ENCODE data around the gene SMIM45.

The SMIM45 gene

GRCh38 chr22:41974691-41975290 is 22.8 kb downstream of the SMIM45 start:
- DNase-seq = no peak

DNA sequence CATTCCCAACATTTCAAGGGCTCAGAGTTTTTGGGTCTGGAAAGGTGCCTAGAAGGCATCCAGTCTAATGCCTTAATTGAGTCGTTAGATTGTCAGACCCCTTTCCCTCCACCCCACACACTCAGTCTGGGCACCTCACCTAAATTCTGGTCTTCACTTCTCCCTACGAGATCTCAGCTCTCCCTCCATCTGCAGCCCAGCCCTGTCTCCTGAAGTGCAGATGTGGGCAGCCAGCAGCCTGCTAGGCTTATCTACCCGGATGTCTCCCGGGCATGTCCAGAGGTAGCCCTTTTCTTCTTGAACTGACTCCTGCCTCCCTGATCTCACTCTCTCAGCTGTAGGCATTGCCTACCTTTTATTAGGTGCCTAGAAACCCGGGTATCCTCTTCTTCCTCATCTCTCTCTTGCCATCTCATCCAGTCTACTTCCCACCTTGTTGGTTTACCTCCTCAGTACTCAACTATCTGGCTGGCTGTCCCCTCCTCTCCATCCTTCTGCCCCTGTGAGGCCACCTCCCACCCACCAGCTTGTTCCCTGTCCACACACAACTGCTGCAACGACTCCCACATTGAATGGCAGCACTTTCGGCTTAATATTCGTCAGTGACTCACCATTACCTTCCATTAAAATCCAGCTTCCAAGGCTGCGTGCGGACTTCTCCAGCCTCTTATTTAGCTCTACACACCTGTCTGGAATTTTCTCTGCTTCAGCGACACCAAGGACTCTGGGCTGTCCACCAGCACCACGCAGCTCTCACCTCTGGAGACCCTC is 23.5 kb downstream of the SMIM45 start:
- no peak for DNase-seq

GRCh38 chr22:41976070-41976901 is 24.3 kb downstream of the SMIM45 start:
- DNase-seq = peak; percentile 62

- DNase-seq = peak; percentile 34
Observed at GRCh38 chr22:41976961-41977566, 25.1 kb downstream of the SMIM45 start.

DNA sequence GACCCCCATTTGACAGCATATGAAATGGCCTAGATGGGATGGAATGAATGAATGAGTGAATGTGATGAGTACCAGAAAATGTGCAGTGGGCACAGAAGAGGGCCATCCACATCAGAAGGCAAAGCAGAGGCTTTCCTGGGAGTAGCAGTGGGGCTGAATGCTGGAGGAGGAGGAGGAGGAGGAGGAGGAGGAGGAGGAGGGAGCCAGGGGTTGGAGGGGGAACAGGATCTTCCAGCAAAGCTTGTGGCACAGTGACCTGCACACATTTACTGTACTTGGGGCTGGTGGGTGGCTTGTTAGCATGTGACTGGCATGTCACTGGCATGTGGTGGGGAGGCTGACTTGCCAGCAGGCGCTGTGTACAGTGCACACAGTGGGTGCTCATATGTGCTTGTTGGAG is 26.8 kb downstream of the SMIM45 start:
- DNase-seq = no peak

DNA sequence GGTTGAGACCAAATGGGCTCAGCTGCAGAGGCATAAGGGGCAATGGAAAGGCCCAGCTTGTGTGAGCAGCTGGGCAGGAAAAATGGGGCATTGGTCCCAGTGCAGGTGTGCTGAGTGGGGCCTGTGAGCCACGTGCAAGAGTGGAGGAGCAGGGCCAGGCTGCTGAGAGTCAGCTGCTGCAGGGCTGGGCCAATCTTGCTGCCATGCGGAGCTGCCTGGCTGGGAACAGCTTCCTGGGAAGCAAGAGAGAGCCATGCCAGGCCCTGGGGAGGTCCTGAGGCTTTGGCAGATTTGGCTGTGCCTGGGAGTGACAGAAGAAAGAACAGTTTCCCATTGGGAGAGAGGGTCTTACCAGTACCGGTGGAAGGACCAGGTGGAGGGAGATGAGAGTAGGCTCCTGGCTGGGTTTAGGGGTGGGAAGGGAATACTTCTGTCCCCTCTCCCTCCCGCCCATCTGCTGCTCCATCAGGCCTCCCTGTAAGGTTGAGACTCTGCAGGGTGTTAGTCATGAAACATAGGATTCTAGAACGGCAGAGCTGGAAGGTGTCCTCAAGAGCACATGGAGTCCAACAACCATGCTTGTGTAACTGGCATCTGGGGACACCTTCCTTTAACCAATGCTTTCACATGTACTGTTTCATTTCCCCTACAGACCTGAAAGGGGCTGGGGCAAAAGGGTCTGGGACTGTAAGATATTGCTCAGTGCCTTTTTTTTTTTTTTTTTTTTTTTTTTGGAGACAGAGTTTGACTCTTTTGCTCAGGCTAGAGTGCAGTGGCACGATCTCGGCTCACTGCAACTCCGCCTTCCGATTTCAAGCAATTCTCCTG is 27.7 kb downstream of the SMIM45 start:
- no peak for DNase-seq

DNA sequence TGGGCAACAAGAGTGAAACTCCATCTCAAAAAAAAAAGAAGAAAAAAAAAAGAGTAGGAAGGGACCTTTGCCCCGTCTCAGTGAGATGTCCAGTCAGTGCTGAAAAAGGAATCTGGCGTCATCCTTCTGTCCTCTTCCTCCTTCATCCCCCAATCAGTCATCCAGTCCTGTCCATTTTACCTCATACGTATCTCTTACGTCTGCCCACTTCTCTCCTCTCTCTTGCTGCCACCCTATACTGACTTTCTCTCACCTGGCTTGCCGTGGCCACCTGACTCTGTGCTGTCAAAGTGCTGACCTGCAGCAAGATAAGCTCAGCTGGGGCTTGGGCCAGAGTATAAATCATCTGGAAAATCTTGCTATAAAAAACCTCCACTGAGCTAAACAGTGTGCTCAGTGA is 30.9 kb downstream of the SMIM45 start:
- no peak for DNase-seq

DNA sequence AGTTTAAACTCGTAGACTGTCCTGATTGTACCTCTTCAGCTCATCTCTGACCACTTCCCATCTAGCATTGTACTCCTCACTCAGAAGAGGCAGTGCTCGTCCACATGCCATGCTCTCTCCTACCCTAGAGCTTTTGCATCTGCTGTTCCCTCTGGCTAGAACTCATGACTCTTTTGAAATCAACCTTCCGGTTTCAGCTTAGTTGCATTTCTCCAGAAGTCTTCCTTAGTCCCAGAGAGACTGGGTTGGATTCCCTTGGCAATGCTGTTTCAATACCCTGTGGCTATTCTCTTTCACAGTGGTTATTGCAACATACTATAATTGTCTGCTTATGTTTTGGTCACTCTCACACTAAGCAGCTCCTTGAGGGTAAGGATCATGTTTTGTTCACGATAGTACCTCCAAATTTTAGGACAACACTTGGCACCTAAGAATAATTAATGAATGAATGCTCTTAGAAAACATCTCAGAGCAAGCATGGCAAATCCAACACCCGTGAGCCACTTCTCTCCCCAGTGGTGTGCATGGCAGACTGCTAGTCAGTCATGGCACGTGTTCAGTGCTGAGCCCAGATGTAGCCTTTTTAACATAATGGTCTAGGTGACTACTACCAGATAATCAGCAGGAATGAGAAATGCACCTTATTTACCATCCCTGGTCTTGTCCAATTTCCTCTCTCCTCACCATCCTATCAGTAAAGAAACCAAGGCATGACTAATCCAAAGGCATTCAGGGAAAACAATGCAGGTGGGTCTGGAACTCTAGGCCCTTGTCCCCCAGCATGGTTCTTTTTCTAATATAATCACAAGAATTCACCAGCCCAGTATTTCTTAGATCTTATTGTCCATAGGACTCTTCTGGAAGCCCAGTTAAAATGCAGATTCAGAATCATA is 31.8 kb downstream of the SMIM45 start:
- no peak for DNase-seq

DNA sequence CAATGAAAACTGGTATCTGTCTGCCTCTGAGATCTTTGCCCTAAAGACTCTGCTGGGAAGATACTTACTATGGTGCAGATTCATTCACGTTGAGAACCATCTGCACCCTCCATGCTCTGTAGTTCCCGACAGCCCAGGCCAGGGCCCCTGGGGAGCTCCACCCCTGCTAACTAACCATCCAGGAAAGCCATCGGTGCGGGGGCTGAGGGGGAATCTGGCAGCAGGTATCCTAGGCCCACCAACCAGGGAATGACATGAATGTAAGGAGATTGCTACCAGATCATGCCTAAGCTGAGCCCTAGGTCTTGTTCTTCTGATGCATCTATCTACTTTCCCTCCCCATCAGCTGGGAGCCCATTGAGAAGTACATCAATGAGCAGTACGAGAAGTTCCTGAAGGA is 35.3 kb downstream of the SMIM45 start:
- no peak for DNase-seq

DNA sequence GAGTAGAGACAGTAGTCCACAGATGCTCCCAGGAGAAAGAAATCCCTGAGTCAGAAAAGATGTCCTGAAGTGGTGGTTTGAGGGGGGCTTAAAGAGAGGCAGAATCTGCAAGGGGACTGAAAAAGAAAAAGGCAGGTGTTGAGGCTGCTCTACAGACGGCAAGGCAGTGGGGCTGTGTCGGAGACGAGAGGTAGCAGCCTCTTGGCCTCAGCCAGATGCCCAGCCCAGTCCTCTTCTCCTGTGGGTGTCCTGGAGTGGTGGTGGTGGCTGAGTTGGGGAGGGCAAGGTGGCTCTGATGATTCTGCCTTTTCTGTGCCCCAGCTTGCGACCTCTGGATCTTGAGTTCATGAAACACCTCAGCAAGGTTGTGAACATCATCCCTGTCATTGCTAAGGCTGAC is 37.3 kb downstream of the SMIM45 start:
- DNase-seq = no peak

GRCh38 chr22:41991111-41991510 is 39.2 kb downstream of the SMIM45 start:
- DNase-seq = no peak

GRCh38 chr22:41992496-41992895 is 40.5 kb downstream of the SMIM45 start:
- DNase-seq = no peak

GRCh38 chr22:41995211-41995610 is 43.3 kb downstream of the SMIM45 start:
- no peak for DNase-seq

- no peak for DNase-seq
Observed at GRCh38 chr22:41996826-41997225, 44.9 kb downstream of the SMIM45 start.

DNA sequence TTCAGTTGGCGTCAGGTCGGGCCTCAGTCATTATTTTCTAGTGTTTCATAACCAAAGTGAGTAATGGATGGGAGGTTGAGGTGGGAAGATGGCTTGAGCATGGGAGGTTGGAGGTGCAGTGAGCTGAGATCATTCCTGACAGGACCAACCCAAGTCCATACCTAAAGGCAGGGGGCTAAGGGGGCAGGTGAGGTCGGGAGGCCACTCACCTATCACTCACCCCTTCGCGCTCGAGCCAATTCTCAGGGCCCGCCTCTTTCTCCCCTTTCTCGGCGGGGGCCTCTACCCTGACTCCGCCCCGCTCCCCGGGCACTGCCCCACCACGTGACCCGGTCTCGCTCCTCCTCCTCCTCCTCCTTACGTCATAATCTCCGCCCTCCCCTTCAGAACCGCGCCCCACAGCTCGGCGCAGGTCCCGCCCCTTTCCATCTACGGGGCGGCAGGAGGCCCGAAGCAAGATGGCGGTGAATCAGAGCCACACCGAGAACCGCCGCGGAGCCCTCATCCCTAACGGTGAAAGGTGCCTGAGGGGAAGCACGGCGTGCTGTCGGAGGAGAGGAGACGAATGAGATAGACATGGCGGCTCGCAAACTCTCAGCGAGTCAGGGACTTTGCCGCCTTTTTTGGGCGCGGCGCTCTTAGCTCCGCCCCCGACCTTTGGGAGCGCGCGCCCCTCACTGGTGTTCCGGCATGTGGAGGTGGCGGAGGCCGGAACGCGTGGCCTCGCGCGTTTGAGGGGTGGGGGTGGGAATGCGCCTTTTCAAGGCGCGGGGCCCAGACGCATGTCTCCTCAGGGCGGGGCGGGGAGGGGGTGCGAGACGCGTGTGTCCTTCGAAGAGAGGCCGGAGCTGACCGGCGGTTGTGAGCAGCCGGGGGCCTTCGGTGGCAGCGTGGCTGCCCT is 46.7 kb downstream of the SMIM45 start, which contains the start of gene WBP2NL:
WBP2NL (plus strand) TSS at position 428 of the 901 bp plus-strand sequence; CDS start at position 459, 31 bp downstream.
- DNase-seq = peak; percentile 89

- DNase-seq = no peak
Observed at GRCh38 chr22:42000466-42000865, 48.5 kb downstream of the SMIM45 start.

DNA sequence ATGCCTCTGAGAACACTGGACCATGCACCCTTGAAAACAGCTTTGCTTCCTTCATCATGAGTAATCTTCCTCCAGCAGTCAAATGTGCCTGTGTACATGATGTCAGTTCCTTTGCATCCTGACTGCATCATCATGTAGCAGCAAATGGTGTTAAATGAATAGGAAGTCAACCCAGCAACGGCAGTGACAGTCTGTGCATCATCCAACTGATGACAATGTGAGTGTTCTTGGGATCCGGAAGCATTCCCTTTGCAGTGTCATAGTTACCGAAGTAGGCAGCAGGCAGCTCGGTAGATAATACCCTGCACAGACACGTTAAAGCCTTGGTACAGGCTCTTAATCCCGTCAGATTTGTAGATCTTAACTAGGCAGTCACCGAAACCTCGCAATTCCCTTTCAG is 49.2 kb downstream of the SMIM45 start:
- no peak for DNase-seq

- no peak for DNase-seq
Observed at GRCh38 chr22:42001706-42002105, 49.8 kb downstream of the SMIM45 start.

GRCh38 chr22:42007922-42008321 is 56.0 kb downstream of the SMIM45 start:
- DNase-seq = no peak
